HG03135 (cell line): ENCODE data around the gene RIPK1.
"Not testable (repeated sequence)": the region's sequence is repeated elsewhere in the genome, so short reads cannot be mapped to it uniquely, and the experiment has no call there.

ENCODE experiments used
- ATAC-seq: cut with Tn5 transposase; IDR thresholded peaks from one replicate; pipeline ENCODE4 v1.9.1; 2021; ENCODE audit warnings: mild to moderate bottlenecking, moderate library complexity; ENCODE audit not compliant: unreplicated experiment

RIPK1 gene

GRCh38 chr6:3133515-3133914 is 65.2 kb downstream of the RIPK1 start:
- ATAC-seq, result no peak

GRCh38 chr6:3135668-3136291 is 67.5 kb downstream of the RIPK1 start:
- no peak for ATAC-seq

GRCh38 chr6:3136292-3137011 is 68.2 kb downstream of the RIPK1 start:
- ATAC-seq, result no peak

GRCh38 chr6:3137057-3137777 is 68.9 kb downstream of the RIPK1 start:
- ATAC-seq, result no peak

- not testable (repeated sequence) for ATAC-seq
Measured at GRCh38 chr6:3137873-3138272, 69.6 kb downstream of the RIPK1 start.

- no peak for ATAC-seq
Measured at GRCh38 chr6:3138341-3138740, 70.0 kb downstream of the RIPK1 start.

GRCh38 chr6:3139090-3139903 is 71.0 kb downstream of the RIPK1 start:
- ATAC-seq, result no peak

- ATAC-seq, result no peak
Measured at GRCh38 chr6:3140201-3140600, 71.9 kb downstream of the RIPK1 start.

- ATAC-seq, result no peak
Measured at GRCh38 chr6:3142536-3142935, 74.2 kb downstream of the RIPK1 start.

- ATAC-seq, result no peak
Measured at GRCh38 chr6:3143158-3143557, 74.9 kb downstream of the RIPK1 start.

GRCh38 chr6:3144571-3144970 is 76.3 kb downstream of the RIPK1 start:
- ATAC-seq, result no peak

GRCh38 chr6:3147914-3148757 is 79.8 kb downstream of the RIPK1 start:
- ATAC-seq, result no peak

- no peak for ATAC-seq
Measured at GRCh38 chr6:3151691-3152090, 83.4 kb downstream of the RIPK1 start.

- no peak for ATAC-seq
Measured at GRCh38 chr6:3152689-3153088, 84.4 kb downstream of the RIPK1 start.

GRCh38 chr6:3155416-3155815 is 87.1 kb downstream of the RIPK1 start:
- not testable (repeated sequence) for ATAC-seq

- not testable (repeated sequence) for ATAC-seq
Measured at GRCh38 chr6:3156184-3157130, 88.2 kb downstream of the RIPK1 start.

- ATAC-seq, result peak; percentile 80
Measured at GRCh38 chr6:3157131-3157933, 89.0 kb downstream of the RIPK1 start, which contains the start of gene TUBB2A. TUBB2A (minus strand) TSS chr6:3157544; CDS start chr6:3157463, 81 bp downstream.
